SW480 (cell line): Measurements from ENCODE around the gene LDLRAD3.
"Not testable (repeated sequence)": the region's sequence is repeated elsewhere in the genome, so short reads cannot be mapped to it uniquely, and the experiment has no call there.

Source experiments
- DNase-seq: peaks from one replicate; pipeline ENCODE4 v3.0.0-alpha.2; 2016; ENCODE audit warnings: low spot score

LDLRAD3 gene

GRCh38 chr11:35943713-35944502 lies at the start of gene LDLRAD3:
TSS of gene LDLRAD3 (plus strand) at chr11:35944062. CDS start at chr11:35944099, 37 bp downstream.
- DNase-seq: peak; percentile 83

GRCh38 chr11:35897019-35897418 lies 46.8 kb upstream of the LDLRAD3 start:
- no peak for DNase-seq

- no peak for DNase-seq
Observed at GRCh38 chr11:35902961-35903360, 40.9 kb upstream of the LDLRAD3 start.

- no peak for DNase-seq
Observed at GRCh38 chr11:35905646-35906276, 38.1 kb upstream of the LDLRAD3 start.

GRCh38 chr11:35906277-35906661 lies 37.6 kb upstream of the LDLRAD3 start:
- no peak for DNase-seq

GRCh38 chr11:35906681-35907080 lies 37.2 kb upstream of the LDLRAD3 start:
- DNase-seq: no peak

- DNase-seq: peak; percentile 38
Observed at GRCh38 chr11:35907648-35908431, 36.0 kb upstream of the LDLRAD3 start.

GRCh38 chr11:35908432-35908771 lies 35.5 kb upstream of the LDLRAD3 start:
- not testable (repeated sequence) for DNase-seq

GRCh38 chr11:35909511-35910265 lies 34.2 kb upstream of the LDLRAD3 start:
- no peak for DNase-seq

- DNase-seq: no peak
Observed at GRCh38 chr11:35911013-35911412, 32.8 kb upstream of the LDLRAD3 start.

GRCh38 chr11:35911616-35912165 lies 32.2 kb upstream of the LDLRAD3 start:
- no peak for DNase-seq

- DNase-seq: not testable (repeated sequence)
Observed at GRCh38 chr11:35912436-35912835, 31.4 kb upstream of the LDLRAD3 start.

- DNase-seq: no peak
Observed at GRCh38 chr11:35912883-35913624, 30.8 kb upstream of the LDLRAD3 start.

- no peak for DNase-seq
Observed at GRCh38 chr11:35914816-35915215, 29.0 kb upstream of the LDLRAD3 start.

GRCh38 chr11:35916270-35916669 lies 27.6 kb upstream of the LDLRAD3 start:
- no peak for DNase-seq

- no peak for DNase-seq
Observed at GRCh38 chr11:35917676-35918075, 26.2 kb upstream of the LDLRAD3 start.

- DNase-seq: no peak
Observed at GRCh38 chr11:35918716-35919115, 25.1 kb upstream of the LDLRAD3 start.

- peak; percentile 34 for DNase-seq
Observed at GRCh38 chr11:35919244-35919643, 24.6 kb upstream of the LDLRAD3 start.

- DNase-seq: no peak
Observed at GRCh38 chr11:35923452-35923851, 20.4 kb upstream of the LDLRAD3 start.

GRCh38 chr11:35924811-35925210 lies 19.1 kb upstream of the LDLRAD3 start:
- no peak for DNase-seq

- DNase-seq: no peak
Observed at GRCh38 chr11:35927104-35927503, 16.8 kb upstream of the LDLRAD3 start.
